ENCODE measurements around the gene GJB6. TPM values are rescaled to one million over a fixed set of nuclear protein-coding genes. Genes with fewer than 3 reads are reported as not detected.

GJB6 gene
- total RNA-seq, 1 donor from 2014 or later: not detected

DNA sequence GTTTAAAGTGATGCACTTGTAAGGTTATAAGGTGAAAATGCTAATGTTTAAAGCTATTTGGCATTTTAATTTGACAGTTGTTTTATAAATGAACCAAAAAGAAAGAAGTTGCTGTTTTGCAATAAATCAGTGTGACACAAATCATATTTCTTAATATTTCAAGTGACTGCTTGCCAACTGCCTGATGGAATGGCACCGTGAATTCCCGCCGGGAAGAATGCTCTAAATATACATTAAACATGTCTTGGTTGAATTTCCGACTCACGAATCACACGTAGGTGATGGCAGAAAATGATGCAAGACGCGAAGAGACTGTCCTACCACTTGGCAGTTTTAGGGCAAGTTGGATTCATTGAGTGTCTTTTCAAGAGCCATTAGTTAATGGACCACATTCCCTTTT, 36.3 kb downstream of the GJB6 start:
- Mint-ChIP-seq H3K9me3 (ENCODE audit: unreplicated experiment) (no peaks in the 10 kb centered on the region), H3K4me1 (ENCODE audit: unreplicated experiment) (peaks cover 12% of the 10 kb centered on the region), H3K27ac (ENCODE audit: unreplicated experiment) (no peak overlapping the region), H3K27me3 (ENCODE audit: unreplicated experiment) (peaks cover 83% of the 10 kb centered on the region), H3K36me3 (ENCODE audit: unreplicated experiment) (no peaks in the 10 kb centered on the region), H3K4me3 (ENCODE audit: unreplicated experiment) (no peak overlapping the region)
- TF ChIP-seq, protein P1, sequence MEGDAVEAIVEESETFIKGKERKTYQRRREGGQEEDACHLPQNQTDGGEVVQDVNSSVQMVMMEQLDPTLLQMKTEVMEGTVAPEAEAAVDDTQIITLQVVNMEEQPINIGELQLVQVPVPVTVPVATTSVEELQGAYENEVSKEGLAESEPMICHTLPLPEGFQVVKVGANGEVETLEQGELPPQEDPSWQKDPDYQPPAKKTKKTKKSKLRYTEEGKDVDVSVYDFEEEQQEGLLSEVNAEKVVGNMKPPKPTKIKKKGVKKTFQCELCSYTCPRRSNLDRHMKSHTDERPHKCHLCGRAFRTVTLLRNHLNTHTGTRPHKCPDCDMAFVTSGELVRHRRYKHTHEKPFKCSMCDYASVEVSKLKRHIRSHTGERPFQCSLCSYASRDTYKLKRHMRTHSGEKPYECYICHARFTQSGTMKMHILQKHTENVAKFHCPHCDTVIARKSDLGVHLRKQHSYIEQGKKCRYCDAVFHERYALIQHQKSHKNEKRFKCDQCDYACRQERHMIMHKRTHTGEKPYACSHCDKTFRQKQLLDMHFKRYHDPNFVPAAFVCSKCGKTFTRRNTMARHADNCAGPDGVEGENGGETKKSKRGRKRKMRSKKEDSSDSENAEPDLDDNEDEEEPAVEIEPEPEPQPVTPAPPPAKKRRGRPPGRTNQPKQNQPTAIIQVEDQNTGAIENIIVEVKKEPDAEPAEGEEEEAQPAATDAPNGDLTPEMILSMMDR (IDR thresholded peaks at IDR 0.05): no peak
- no peak for DNase-seq (ENCODE audit: extremely low spot score, unreplicated experiment)

DNA sequence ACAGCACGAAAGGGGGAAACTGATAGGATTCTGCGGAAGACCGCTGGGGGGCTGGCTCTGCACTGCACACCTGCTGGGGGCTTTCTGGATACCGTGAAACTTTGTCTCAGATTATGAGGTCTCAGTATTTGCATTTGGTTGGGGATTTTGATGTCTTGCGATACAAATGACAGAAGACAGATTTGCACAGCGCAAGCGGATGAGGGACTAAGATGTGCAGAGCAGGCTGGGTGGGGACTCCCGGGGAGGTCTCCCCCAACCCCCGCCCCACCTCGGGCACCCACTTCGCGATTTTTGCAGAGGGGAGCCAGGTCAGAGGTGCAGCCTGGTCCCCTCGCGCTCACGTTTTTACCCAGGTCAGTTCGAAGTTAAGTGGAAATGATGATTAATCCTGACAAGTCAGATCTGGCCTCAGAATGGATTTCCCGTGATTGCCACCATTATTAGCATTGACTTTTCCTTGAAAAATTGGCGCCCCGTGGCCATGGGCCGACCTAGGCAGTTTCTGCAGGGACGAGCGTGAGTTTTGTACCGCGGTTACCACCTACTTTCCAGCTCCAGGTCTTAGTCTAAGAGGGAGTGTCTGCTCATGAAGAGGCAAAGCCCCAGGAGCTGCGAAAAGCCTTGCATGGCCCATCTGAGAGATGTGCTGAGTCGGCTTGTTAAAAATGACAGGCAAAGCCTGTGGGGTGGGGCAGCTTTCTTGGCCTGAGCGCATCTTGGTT, 38.0 kb downstream of the GJB6 start:
- H3K27ac Mint-ChIP-seq (ENCODE audit: unreplicated experiment): no peak overlapping the region
- TF ChIP-seq, protein P1 (IDR thresholded peaks at IDR 0.05): no peak
- peaks cover 78% of the 10 kb centered on the region for H3K27me3 Mint-ChIP-seq (ENCODE audit: unreplicated experiment)
- no peaks in the 10 kb centered on the region for H3K9me3 Mint-ChIP-seq (ENCODE audit: unreplicated experiment)
- no peaks in the 10 kb centered on the region for H3K36me3 Mint-ChIP-seq (ENCODE audit: unreplicated experiment)
- no peak overlapping the region for H3K4me3 Mint-ChIP-seq (ENCODE audit: unreplicated experiment)
- no peak for DNase-seq (ENCODE audit: extremely low spot score, unreplicated experiment)
- H3K4me1 Mint-ChIP-seq (ENCODE audit: unreplicated experiment): peaks cover 12% of the 10 kb centered on the region

DNA sequence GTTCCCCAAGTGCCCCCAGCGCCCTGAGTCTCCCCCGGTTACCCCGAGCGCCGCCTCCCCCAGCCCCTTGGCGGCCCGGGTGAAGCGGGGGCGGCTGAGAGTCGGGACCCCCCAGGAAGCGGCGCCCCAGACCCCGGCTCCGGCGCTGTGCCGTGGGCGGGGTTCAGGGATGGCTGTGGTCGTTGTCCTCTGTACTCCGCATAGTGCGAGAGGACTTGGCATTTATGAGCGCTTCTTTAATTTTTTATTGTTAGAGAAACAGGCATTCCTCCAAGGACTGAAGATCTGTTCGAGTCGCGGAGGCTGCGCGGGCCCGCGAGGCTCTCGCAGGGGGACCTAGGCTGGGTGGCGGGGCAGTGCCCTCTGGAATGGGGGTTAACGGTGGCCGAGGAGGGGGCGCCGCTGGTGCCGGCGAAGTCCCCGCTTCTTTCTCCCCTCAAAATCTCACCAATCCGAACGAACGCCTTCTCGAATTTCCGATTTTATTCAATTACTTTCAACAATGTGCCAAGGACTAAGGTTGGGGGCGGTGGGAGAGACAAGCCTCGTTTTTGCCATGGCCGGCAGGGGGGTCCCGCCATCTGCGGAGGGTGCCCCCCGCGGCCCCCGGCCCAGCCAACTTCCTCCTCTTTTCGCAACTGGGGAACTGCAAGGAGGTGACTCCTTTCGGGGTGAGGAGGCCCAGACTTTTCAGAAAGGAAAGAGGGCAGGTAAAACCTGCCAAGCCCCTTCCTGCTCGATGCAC, 38.8 kb downstream of the GJB6 start:
- Mint-ChIP-seq H3K27ac (ENCODE audit: unreplicated experiment) (no peak overlapping the region), H3K4me1 (ENCODE audit: unreplicated experiment) (peaks cover 12% of the 10 kb centered on the region), H3K4me3 (ENCODE audit: unreplicated experiment) (peak overlapping the region; percentile 67), H3K27me3 (ENCODE audit: unreplicated experiment) (peaks cover 75% of the 10 kb centered on the region), H3K36me3 (ENCODE audit: unreplicated experiment) (no peaks in the 10 kb centered on the region), H3K9me3 (ENCODE audit: unreplicated experiment) (no peaks in the 10 kb centered on the region)
- TF ChIP-seq, protein P1 (IDR thresholded peaks at IDR 0.05): no peak
- DNase-seq (ENCODE audit: extremely low spot score, unreplicated experiment): no peak

DNA sequence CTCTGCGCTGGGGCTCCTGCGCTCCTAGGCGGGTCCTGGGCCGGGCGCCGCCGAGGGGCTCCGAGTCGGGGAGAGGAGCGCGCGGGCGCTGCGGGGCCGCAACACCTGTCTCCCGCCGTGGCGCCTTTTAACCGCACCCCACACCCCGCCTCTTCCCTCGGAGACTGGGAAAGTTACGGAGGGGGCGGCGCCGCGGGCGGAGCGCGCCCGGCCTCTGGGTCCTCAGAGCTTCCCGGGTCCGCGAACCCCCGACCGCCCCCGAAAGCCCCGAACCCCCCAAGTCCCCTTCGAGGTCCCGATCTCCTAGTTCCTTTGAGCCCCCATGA, 39.3 kb downstream of the GJB6 start, which contains the start of gene GJB2:
Gene GJB2 (minus strand): TSS at position 103 of the 326 bp plus-strand sequence. CDS start 3,357 bp downstream, outside the sequence.
- Mint-ChIP-seq H3K4me3 (ENCODE audit: unreplicated experiment) (peak within 1 kb of the TSS; percentile 67), H3K27me3 (ENCODE audit: unreplicated experiment) (peaks cover 75% of the 10 kb centered on the region), H3K36me3 (ENCODE audit: unreplicated experiment) (no peaks in the 10 kb centered on the region), H3K9me3 (ENCODE audit: unreplicated experiment) (no peaks in the 10 kb centered on the region), H3K27ac (ENCODE audit: unreplicated experiment) (no peak within 1 kb of the TSS), H3K4me1 (ENCODE audit: unreplicated experiment) (peaks cover 12% of the 10 kb centered on the region)
- DNase-seq (ENCODE audit: extremely low spot score, unreplicated experiment): no peak
- TF ChIP-seq, protein P1 (IDR thresholded peaks at IDR 0.05): no peak

DNA sequence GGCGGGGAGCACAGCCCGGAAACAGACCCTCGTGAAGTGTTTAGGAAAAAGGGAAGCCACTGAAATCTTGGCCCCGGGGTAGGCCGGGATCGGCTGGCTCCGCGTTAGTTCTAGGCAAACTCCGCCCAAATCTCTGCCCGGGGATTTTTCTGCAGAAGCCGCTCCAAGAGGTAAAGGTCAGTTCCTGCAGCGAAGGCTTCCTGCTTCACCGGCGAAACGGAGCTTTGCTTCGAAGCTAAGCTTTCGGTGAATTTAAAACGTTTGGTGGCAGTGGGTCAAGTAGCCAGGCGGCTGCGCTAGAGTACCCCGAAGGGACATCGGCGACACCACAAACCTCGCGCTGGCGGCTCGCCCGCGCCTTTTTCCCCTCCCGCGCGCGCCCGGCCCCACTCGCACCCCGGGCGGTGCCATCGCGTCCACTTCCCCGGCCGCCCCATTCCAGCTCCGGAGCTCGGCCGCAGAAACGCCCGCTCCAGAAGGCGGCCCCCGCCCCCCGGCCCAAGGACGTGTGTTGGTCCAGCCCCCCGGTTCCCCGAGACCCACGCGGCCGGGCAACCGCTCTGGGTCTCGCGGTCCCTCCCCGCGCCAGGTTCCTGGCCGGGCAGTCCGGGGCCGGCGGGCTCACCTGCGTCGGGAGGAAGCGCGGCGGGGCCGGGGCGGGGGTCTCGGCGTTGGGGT, 39.8 kb downstream of the GJB6 start:
- H3K36me3 Mint-ChIP-seq (ENCODE audit: unreplicated experiment): no peaks in the 10 kb centered on the region
- TF ChIP-seq, protein P1 (IDR thresholded peaks at IDR 0.05): no peak
- peak overlapping the region; percentile 62 for H3K4me3 Mint-ChIP-seq (ENCODE audit: unreplicated experiment)
- peaks cover 74% of the 10 kb centered on the region for H3K27me3 Mint-ChIP-seq (ENCODE audit: unreplicated experiment)
- H3K4me1 Mint-ChIP-seq (ENCODE audit: unreplicated experiment): peaks cover 12% of the 10 kb centered on the region
- H3K27ac Mint-ChIP-seq (ENCODE audit: unreplicated experiment): no peak overlapping the region
- no peak for DNase-seq (ENCODE audit: extremely low spot score, unreplicated experiment)
- H3K9me3 Mint-ChIP-seq (ENCODE audit: unreplicated experiment): no peaks in the 10 kb centered on the region
